Spleen (tissue), 7 donors: ENCODE data around the gene SSR1.
A peak's percentile ranks its signal among the peaks of the same experiment; 100 is the strongest.

Experiments
- POLR2A ChIP-seq, 3 donors: fragments of 450-650 bp; IDR thresholded peaks; one replicate each; pipeline ENCODE4 v1.5.1; 2017; ENCODE audit warnings: antibody characterized with exemption in 3 of 3, mild to moderate bottlenecking in 1 of 3
- POLR2AphosphoS5 ChIP-seq, 3 donors: sonication (generic); formaldehyde crosslinking; IDR thresholded peaks; one replicate each; pipeline ENCODE4 v1.5.1; 2017; ENCODE audit warnings: antibody characterized with exemption in 3 of 3
- TF ChIP-seq, protein P1 (sequence below), 11 experiments: fragments of 200-600 bp in 7 of 11; fragments of 450-650 bp in 4 of 11; sonication (generic) in 4 of 11; IDR thresholded peaks in 8 of 11; conservative IDR thresholded peaks in 3 of 11; 1 replicate in 7 of 11; 2 replicates in 4 of 11; pipeline versions ENCODE4 v1.4.0 to v1.8.0; 2016 to 2021; ENCODE audit warnings: antibody characterized with exemption in 11 of 11, inconsistent platforms in 4 of 11, mild to moderate bottlenecking in 1 of 11
- donor health status: DM: no; HTN: no; CAD: no; lungs with moderate emphysema.
- donor health status: DM: no; HTN: no; CAD: no.
- donor health status: DM: no; HTN: no; CAD: no.

DNA sequence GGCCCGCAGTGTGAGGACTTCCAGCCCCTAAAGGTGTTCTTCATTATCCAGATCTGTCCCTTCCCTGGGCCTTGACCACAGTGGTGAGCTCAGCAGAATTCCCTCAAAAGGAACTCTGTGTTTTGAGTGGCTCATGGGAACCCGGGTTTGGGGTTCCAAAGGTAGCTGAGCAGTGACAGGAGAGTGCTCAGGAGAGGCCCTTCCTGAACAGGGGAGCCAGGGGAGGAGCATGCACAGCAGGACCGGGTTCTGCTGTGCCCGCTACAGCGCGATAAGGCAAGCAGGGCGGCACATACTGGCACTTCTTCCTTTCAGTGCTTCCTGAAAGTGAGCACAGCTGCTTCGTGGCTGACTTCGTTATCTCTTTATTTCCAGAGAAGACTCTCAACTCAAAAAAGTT lies 88.3 kb downstream of the SSR1 start:
- TF ChIP-seq, protein P1, sequence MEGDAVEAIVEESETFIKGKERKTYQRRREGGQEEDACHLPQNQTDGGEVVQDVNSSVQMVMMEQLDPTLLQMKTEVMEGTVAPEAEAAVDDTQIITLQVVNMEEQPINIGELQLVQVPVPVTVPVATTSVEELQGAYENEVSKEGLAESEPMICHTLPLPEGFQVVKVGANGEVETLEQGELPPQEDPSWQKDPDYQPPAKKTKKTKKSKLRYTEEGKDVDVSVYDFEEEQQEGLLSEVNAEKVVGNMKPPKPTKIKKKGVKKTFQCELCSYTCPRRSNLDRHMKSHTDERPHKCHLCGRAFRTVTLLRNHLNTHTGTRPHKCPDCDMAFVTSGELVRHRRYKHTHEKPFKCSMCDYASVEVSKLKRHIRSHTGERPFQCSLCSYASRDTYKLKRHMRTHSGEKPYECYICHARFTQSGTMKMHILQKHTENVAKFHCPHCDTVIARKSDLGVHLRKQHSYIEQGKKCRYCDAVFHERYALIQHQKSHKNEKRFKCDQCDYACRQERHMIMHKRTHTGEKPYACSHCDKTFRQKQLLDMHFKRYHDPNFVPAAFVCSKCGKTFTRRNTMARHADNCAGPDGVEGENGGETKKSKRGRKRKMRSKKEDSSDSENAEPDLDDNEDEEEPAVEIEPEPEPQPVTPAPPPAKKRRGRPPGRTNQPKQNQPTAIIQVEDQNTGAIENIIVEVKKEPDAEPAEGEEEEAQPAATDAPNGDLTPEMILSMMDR (IDR thresholded peaks at IDR 0.05 in 8 of 11, conservative IDR thresholded peaks at IDR 0.05 in 3 of 11): no peak
- TF ChIP-seq POLR2AphosphoS5 (IDR thresholded peaks at IDR 0.05): peak in 2 of 3 donors; percentile 18 to 66
- TF ChIP-seq POLR2A (IDR thresholded peaks at IDR 0.05): no peak
